ENCODE results near the gene IL1R1.
"Not testable (repeated sequence)": the region's sequence is repeated elsewhere in the genome, so short reads cannot be mapped to it uniquely, and the experiment has no call there.

DNA sequence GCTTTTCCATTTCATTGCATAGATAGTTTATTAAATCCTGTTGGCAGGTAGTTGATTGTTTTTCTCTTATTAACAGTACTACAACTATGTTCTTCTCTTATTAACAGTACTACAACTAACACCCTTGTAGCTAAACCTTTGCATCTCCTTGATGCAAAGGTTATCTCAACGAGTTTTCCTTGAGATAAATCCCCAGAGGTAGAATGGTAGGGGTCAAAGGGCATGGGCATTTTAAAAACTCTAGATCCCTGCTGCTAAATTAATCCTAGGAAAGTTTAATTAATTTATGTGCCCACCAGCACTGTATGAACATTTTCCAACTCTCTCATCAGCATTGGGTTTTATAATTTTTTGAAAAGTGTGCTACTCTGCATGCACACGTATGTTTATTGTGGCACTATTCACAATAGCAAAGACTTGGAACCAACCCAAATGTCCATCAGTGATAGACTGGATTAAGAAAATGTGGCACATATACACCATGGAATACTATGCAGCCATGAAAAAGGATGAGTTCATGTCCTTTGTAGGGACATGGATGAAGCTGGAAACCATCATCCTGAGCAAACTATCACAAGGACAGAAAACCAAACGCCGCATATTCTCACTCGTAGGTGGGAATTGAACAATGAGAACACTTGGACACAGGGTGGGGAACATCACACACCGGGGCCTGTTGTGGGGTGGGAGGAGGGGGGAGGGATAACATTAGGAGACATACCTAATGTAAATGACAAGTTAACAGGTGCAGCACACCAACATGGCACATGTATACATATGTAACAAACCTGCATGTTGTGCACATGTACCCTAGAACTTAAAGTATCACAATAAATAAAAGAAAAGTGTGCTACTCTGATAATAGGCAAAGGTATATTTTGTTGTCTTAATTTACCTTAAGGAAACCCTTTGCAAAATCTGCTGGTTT, 35.5 kb upstream of the IL1R1 start:
- TF ChIP-seq, protein P1, sequence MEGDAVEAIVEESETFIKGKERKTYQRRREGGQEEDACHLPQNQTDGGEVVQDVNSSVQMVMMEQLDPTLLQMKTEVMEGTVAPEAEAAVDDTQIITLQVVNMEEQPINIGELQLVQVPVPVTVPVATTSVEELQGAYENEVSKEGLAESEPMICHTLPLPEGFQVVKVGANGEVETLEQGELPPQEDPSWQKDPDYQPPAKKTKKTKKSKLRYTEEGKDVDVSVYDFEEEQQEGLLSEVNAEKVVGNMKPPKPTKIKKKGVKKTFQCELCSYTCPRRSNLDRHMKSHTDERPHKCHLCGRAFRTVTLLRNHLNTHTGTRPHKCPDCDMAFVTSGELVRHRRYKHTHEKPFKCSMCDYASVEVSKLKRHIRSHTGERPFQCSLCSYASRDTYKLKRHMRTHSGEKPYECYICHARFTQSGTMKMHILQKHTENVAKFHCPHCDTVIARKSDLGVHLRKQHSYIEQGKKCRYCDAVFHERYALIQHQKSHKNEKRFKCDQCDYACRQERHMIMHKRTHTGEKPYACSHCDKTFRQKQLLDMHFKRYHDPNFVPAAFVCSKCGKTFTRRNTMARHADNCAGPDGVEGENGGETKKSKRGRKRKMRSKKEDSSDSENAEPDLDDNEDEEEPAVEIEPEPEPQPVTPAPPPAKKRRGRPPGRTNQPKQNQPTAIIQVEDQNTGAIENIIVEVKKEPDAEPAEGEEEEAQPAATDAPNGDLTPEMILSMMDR (optimal IDR thresholded peaks at IDR 0.05 in 1 of 3, IDR thresholded peaks at IDR 0.05 in 1 of 3, conservative IDR thresholded peaks at IDR 0.05 in 1 of 3; ENCODE audit: extremely low read depth in 1 of 3, insufficient read depth in 2 of 3, low read length in 3 of 3): not testable (repeated sequence)
- TF ChIP-seq EZH2 (IDR thresholded peaks at IDR 0.05; ENCODE audit: low read length): not testable (repeated sequence)

All from keratinocyte (primary cell).